ENCODE results near the gene RASGRP3.

Gene RASGRP3

DNA sequence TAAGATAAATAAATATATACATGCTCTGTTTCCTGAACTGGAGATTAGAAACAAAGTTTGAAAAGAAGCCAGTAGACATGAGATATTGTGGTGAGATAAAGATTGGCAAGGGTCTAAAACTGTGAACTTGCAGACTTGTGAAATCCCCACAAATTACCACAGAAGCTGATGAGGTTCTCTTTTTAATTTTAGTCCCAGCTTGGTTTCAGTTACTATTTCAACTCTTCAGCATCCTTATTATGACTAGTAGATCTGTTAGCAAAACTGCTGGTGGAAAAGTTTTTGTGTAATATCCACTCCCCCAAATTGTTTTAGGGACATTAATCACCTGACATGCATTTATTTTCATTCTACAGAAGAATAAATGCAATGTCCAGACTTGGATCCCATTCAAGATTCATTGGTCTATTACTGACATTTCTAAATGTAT lies 20.8 kb downstream of the RASGRP3 start:
- TF ChIP-seq, protein P1, sequence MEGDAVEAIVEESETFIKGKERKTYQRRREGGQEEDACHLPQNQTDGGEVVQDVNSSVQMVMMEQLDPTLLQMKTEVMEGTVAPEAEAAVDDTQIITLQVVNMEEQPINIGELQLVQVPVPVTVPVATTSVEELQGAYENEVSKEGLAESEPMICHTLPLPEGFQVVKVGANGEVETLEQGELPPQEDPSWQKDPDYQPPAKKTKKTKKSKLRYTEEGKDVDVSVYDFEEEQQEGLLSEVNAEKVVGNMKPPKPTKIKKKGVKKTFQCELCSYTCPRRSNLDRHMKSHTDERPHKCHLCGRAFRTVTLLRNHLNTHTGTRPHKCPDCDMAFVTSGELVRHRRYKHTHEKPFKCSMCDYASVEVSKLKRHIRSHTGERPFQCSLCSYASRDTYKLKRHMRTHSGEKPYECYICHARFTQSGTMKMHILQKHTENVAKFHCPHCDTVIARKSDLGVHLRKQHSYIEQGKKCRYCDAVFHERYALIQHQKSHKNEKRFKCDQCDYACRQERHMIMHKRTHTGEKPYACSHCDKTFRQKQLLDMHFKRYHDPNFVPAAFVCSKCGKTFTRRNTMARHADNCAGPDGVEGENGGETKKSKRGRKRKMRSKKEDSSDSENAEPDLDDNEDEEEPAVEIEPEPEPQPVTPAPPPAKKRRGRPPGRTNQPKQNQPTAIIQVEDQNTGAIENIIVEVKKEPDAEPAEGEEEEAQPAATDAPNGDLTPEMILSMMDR (IDR thresholded peaks at IDR 0.05; ENCODE audit: borderline replicate concordance, insufficient read depth, low read depth, low read length), result no peak
- H3K4me3 ChIP-seq (ENCODE audit: low read depth, low read length), result no peak overlapping the region

DNA sequence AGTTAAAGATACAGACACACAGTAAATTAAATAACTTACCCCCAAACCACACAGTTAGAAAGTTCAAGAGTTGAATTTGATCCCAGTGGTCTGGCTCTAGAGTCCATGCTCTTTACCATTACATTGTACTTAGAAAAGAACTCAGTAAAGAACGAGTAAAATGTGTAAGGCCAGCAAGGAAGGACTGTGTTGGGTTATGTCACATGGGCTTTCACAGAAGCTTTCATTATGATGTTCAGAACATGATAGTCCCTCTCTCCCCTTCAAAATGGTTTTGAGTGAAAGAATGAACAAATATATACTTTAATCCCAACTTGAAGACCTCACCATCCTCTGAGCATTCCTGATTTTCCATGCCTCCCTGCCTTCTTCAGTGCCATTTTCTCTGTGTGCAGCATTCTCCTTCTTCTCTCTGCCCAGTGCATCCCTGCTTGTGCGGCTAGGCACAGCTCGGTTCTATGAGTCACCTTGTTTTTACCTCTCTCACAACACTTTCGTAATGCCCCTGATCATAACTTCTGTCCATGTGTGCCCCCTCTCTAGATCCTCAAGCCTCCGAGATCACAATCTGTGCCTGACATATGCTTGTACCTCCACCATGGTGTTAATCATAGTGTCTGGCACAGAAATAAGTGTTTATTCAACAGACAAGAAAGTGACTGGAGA lies 22.0 kb downstream of the RASGRP3 start:
- TF ChIP-seq, protein P1 (IDR thresholded peaks at IDR 0.05; ENCODE audit: borderline replicate concordance, insufficient read depth, low read depth, low read length), result no peak
- H3K4me3 ChIP-seq (ENCODE audit: low read depth, low read length), result peak overlapping the region; percentile 39

DNA sequence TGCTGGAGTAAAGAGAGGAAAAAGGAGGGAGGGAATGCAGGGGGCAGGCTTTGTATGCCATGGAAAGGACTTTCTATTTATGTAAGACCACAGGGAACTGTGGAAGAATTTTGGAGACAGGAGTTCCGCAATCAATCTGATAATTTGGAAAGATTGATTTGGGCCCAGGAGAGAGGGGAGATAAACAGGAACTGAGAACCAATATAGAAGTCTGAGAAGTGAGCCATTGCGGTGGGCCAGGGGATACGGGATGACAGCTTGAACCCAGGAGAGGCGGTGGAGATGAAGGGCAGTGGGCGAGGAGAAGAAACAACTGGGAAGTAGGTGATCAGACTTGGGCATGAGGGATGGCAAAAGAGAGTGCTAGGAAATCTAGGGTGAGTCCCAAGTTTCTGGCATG lies 23.7 kb downstream of the RASGRP3 start:
- TF ChIP-seq, protein P1 (IDR thresholded peaks at IDR 0.05; ENCODE audit: borderline replicate concordance, insufficient read depth, low read depth, low read length), result no peak
- no peak overlapping the region for H3K4me3 ChIP-seq (ENCODE audit: low read depth, low read length)

DNA sequence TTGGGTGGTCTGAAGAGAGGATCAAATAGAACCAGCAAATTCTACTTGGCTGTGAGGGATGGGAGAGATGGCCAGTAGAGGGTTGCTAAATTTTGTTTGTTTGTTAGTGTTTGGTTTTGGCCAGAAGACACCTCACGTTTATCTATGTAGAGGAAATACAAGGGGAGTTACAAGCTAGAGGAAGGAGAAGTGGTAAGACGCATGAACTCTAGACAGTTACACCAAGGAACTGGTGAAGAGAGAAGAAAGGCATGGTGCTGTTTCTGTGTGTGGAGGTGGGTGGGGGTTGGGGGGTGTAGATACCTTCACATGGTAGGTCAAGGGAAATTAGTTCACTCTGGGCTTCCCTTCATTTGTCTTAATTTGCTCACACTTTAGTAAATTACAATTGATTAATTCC lies 25.6 kb downstream of the RASGRP3 start:
- TF ChIP-seq, protein P1 (IDR thresholded peaks at IDR 0.05; ENCODE audit: borderline replicate concordance, insufficient read depth, low read depth, low read length), result no peak
- H3K4me3 ChIP-seq (ENCODE audit: low read depth, low read length), result no peak overlapping the region

DNA sequence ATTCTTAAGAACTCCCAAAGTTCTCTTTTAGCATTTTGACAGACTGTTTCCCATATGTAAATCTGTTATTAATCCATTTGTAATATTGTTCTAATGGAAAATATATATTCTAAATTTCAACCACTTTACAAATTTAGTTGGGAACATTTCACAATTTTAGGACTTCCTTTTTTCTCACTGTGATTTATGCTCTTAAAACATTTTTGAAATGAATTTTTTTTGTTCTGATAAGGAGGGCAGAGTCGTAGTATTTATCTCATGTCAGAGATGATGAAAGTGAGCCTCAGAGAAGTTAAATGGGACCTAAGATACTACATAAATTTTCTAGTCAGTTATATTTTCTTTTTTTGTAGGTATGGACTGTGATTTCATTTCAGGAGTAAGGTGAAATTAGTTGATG lies 26.6 kb downstream of the RASGRP3 start:
- TF ChIP-seq, protein P1 (IDR thresholded peaks at IDR 0.05; ENCODE audit: borderline replicate concordance, insufficient read depth, low read depth, low read length), result no peak
- H3K4me3 ChIP-seq (ENCODE audit: low read depth, low read length), result no peak overlapping the region

DNA sequence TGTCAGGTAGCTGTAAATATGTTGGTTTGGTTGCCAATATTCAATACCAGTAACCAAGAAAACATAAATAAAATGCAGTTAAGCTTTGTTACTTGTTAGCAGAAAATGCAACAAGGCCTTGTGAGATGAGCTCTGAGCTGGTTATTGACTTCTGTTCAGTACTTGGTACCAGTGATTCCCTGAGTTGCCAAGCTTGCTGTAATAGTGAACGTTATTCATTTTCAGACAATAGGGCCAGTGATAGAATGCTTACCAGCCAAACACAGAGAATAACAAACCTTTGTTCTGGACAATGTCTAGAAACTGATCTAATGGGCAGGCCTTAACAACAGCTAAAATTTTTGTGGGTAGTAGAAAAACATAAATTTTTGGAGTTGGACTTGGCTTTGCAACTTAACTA lies 29.5 kb downstream of the RASGRP3 start:
- no peak overlapping the region for H3K4me3 ChIP-seq (ENCODE audit: low read depth, low read length)
- TF ChIP-seq, protein P1 (IDR thresholded peaks at IDR 0.05; ENCODE audit: borderline replicate concordance, insufficient read depth, low read depth, low read length), result no peak

DNA sequence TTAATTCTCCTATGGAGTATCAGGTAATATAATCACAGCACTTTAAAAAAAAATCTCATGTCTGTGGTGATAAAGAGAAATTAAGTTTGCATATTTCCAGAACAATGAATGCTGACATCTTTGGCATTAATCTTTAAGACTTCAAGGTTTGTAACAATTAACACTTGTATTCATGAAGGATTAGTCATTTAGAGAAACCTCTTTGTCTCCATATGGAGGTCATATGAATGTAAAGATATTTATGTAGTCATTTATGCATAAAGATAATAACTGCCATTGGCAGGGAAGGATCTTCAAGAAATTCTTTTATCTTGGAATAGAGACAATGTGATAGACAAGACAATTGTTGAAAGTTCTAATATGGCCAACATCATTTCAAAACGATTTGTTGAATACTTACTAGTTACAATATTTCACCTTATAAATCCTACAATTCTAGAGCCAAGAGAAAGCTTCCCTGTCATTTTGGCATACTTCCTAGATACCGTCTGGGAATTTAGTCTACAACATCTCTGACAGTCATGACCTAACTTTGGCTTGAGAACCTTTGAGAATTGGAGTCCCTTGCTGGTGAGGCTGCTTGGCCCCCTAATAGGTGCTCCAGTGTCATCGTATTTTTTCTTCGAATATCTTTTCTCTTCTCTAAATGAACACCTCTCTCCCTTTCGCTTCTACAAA lies 33.6 kb downstream of the RASGRP3 start:
- TF ChIP-seq, protein P1 (IDR thresholded peaks at IDR 0.05; ENCODE audit: borderline replicate concordance, insufficient read depth, low read depth, low read length), result no peak
- H3K4me3 ChIP-seq (ENCODE audit: low read depth, low read length), result no peak overlapping the region

All from GM12875 (cell line).